HepG2 (cell line): ENCODE results near the gene ZDHHC16. TPM values are rescaled to one million over a fixed set of nuclear protein-coding genes. Genes with fewer than 3 reads are reported as not detected.

ENCODE experiments used
- BCL6 ChIP-seq: IDR thresholded peaks from 2 replicates; pipeline ENCODE4 v1.6.1; 2016; ENCODE audit warnings: missing genetic modification reagents, missing compliant biosample characterization
- ELF4 ChIP-seq: sonication (generic); formaldehyde crosslinking; IDR thresholded peaks from 2 replicates; pipeline ENCODE4 v1.5.0; 2020; ENCODE audit warnings: missing genetic modification reagents, mild to moderate bottlenecking, moderate library complexity, borderline replicate concordance
- HES4 ChIP-seq: sonication (generic); formaldehyde crosslinking; IDR thresholded peaks from 2 replicates; pipeline ENCODE4 v1.9.0; 2021; ENCODE audit warnings: mild to moderate bottlenecking, missing genetic modification reagents, borderline replicate concordance
- KAT2B ChIP-seq: fragments of 150-350 bp; IDR thresholded peaks from 2 replicates; pipeline ENCODE4 v1.6.1; 2014; ENCODE audit warnings: low read depth, low read length, borderline replicate concordance
- MAFK ChIP-seq, 2 experiments: IDR thresholded peaks in 1 of 2; conservative IDR thresholded peaks in 1 of 2; 2 replicates each; pipeline ENCODE4 v1.6.1; 2011; ENCODE audit warnings: improper control_type of control experiment in 2 of 2, low read length in 2 of 2
- MYC ChIP-seq: sonication (generic); formaldehyde crosslinking; IDR thresholded peaks from 2 replicates; pipeline ENCODE4 v1.9.0; 2021; ENCODE audit warnings: missing genetic modification reagents, borderline replicate concordance
- NFE2L2 ChIP-seq: fragments of 150-350 bp; IDR thresholded peaks from 2 replicates; pipeline ENCODE4 v1.6.1; 2014; ENCODE audit warnings: low read length
- NFYC ChIP-seq: IDR thresholded peaks from 2 replicates; pipeline ENCODE4 v1.6.1; 2016; ENCODE audit warnings: missing genetic modification reagents, missing compliant biosample characterization
- NR2F2 ChIP-seq: IDR thresholded peaks from 2 replicates; pipeline ENCODE4 v1.6.1; 2012; ENCODE audit warnings: low read depth, inconsistent platforms, borderline replicate concordance
- PLRG1 ChIP-seq: fragments of 450-650 bp; conservative IDR thresholded peaks from 2 replicates; pipeline ENCODE4 v1.6.1; 2016
- PPARG ChIP-seq: conservative IDR thresholded peaks from 2 replicates; pipeline ENCODE4 v1.6.1; 2016; ENCODE audit warnings: missing biosample characterization, missing genetic modification reagents
- REPIN1 ChIP-seq: sonication (generic); formaldehyde crosslinking; IDR thresholded peaks from 2 replicates; pipeline ENCODE4 v1.8.0; 2022; ENCODE audit warnings: missing genetic modification reagents, low read depth, mild to moderate bottlenecking, borderline replicate concordance
- REXO4 ChIP-seq: sonication (generic); formaldehyde crosslinking; IDR thresholded peaks from 2 replicates; pipeline ENCODE4 v1.8.0; 2022; ENCODE audit warnings: missing genetic modification reagents, mild to moderate bottlenecking, borderline replicate concordance
- RFX3 ChIP-seq: IDR thresholded peaks from 2 replicates; pipeline ENCODE4 v1.6.1; 2016; ENCODE audit warnings: missing biosample characterization, missing genetic modification reagents
- RXRB ChIP-seq: IDR thresholded peaks from 2 replicates; pipeline ENCODE4 v1.6.1; 2016; ENCODE audit warnings: borderline replicate concordance, missing genetic modification reagents, missing compliant biosample characterization
- TBX2 ChIP-seq: sonication (generic); formaldehyde crosslinking; IDR thresholded peaks from 2 replicates; pipeline ENCODE4 v1.5.0; 2020; ENCODE audit warnings: missing genetic modification reagents, mild to moderate bottlenecking, borderline replicate concordance
- ZNF225 ChIP-seq: sonication (generic); formaldehyde crosslinking; IDR thresholded peaks from 2 replicates; pipeline ENCODE4 v1.4.0; 2020; ENCODE audit warnings: mild to moderate bottlenecking, missing genetic modification reagents
- ZNF598 ChIP-seq: sonication (generic); formaldehyde crosslinking; IDR thresholded peaks from 2 replicates; pipeline ENCODE4 v1.5.1; 2020; ENCODE audit warnings: mild to moderate bottlenecking, missing genetic modification reagents, borderline replicate concordance
- ZNF652 ChIP-seq: IDR thresholded peaks from 2 replicates; pipeline ENCODE4 v1.6.1; 2016; ENCODE audit warnings: low read depth, borderline replicate concordance
- ZNF674 ChIP-seq: sonication (generic); formaldehyde crosslinking; IDR thresholded peaks from 2 replicates; pipeline ENCODE4 v1.5.0; 2020; ENCODE audit warnings: low read depth, mild to moderate bottlenecking, missing genetic modification reagents
- ZSCAN22 ChIP-seq: sonication (generic); formaldehyde crosslinking; IDR thresholded peaks from 2 replicates; pipeline ENCODE4 v1.4.0; 2020; ENCODE audit warnings: mild to moderate bottlenecking, missing genetic modification reagents
- polyA plus RNA-seq, 8 experiments: library from polyadenylated mRNA; depleted of rRNA in 3 of 8; stranded (reverse) in 7 of 8; unstranded in 1 of 8; fragments of >200 nt; fragmentation: Illumina TruSeq in 4 of 8; extraction: Trizol in 4 of 8; gene quantifications; 2 replicates each; pipeline versions ENCODE4 v1.2.1 to v1.2.3, GENCODE V29; 2011 to 2016; ENCODE audit warnings: low read depth in 4 of 8, missing spikeins in 1 of 8, mixed read lengths in 1 of 8; ENCODE audit not compliant: insufficient read depth in 1 of 8
- total RNA-seq, 5 experiments: library from RNA; depleted of rRNA; stranded (reverse); fragments of >200 nt; fragmentation: Illumina TruSeq; extraction: Trizol; gene quantifications; 2 replicates each; pipeline ENCODE4 v1.2.3, GENCODE V29; 2016; ENCODE audit warnings: low read depth in 1 of 5
- TF ChIP-seq, protein P1 (sequence below): IDR thresholded peaks from 2 replicates; pipeline ENCODE4 v1.6.1; 2018; ENCODE audit warnings: missing genetic modification reagents, mild to moderate bottlenecking, missing compliant biosample characterization
- TF ChIP-seq, protein P2 (sequence below): sonication (generic); formaldehyde crosslinking; conservative IDR thresholded peaks from 2 replicates; pipeline ENCODE4 v1.8.1; 2023; ENCODE audit warnings: missing genetic modification reagents
- TF ChIP-seq, protein P3 (sequence below): sonication (generic); formaldehyde crosslinking; IDR thresholded peaks from 2 replicates; pipeline ENCODE4 v1.9.0; 2022; ENCODE audit warnings: missing genetic modification reagents, mild to moderate bottlenecking, borderline replicate concordance

ZDHHC16 gene
- total and polyA plus RNA-seq, 2 of the 13 experiments (the other 11 are each of a cell fraction or from before 2014, with no cell fraction given) = 40.8 to 41.8 TPM

DNA sequence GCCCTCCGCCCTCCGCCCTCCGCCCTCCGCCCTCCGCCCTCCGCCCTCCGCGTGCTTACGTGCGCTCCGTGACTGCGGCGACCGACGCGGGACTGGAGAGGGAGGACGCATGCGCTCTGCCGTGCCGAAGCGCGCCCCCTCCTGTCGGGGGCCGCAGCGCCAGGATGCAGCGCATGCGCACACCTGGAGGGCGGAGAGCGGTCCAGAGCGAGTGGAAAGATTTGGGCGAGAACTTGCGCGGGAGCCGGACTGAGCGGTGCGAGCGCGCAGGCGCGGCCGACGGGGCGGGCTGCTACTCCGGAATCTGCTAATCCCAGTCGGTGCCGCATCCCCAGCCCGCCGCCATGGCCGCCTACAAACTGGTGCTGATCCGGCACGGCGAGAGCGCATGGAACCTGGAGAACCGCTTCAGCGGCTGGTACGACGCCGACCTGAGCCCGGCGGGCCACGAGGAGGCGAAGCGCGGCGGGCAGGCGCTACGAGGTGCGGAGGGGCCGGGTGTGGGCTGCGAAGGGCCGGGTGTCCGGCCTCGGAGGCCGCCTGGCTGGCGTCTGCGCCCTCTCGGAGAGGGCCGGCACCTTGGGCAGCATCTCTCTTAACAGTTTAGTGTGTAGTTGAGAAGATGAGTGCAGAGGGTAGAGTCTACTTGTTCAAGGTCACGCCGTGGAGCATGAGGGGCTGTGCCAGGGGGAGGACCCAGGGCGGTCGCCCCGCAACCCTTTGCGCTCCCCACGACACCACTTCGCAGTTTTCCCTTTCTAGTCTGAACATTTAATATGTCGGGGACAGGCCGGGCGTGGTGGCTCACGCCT lies 19.8 kb upstream of the ZDHHC16 start, which contains the start of gene PGAM1 (continued):
- TF ChIP-seq HES4 (CRISPR knock-in tag) (no peak), PLRG1 (no peak), ZNF225 (CRISPR knock-in tag) (no peak), ZSCAN22 (CRISPR knock-in tag) (no peak), REXO4 (no peak), ZNF652 (CRISPR knock-in tag) (no peak), MAFK (conservative IDR thresholded peaks at IDR 0.05 in 1 of 2, IDR thresholded peaks at IDR 0.05 in 1 of 2; ENCODE audit: low read length in 2 of 2) (no peak), ZNF598 (CRISPR knock-in tag) (no peak; the same call in 1 of the 2 replicates), NFE2L2 (no peak), KAT2B (no peak), MYC (CRISPR knock-in tag) (peak; percentile 72; the same call in 1 of the 2 replicates), BCL6 (CRISPR knock-in tag) (no peak), NR2F2 (no peak), RFX3 (no peak), ZNF674 (CRISPR knock-in tag) (no peak), ELF4 (CRISPR knock-in tag) (no peak), REPIN1 (CRISPR knock-in tag) (peak; percentile 51; the same call in 1 of the 2 replicates), TBX2 (CRISPR knock-in tag) (peak; percentile 77), NFYC (no peak), PPARG (CRISPR knock-in tag) (peak; percentile 23), RXRB (CRISPR knock-in tag) (peak; percentile 40; the same call in 1 of the 2 replicates)
- TF ChIP-seq, protein P1, sequence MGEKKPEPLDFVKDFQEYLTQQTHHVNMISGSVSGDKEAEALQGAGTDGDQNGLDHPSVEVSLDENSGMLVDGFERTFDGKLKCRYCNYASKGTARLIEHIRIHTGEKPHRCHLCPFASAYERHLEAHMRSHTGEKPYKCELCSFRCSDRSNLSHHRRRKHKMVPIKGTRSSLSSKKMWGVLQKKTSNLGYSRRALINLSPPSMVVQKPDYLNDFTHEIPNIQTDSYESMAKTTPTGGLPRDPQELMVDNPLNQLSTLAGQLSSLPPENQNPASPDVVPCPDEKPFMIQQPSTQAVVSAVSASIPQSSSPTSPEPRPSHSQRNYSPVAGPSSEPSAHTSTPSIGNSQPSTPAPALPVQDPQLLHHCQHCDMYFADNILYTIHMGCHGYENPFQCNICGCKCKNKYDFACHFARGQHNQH (CRISPR knock-in tag) = peak; percentile 65
- TF ChIP-seq, protein P2, sequence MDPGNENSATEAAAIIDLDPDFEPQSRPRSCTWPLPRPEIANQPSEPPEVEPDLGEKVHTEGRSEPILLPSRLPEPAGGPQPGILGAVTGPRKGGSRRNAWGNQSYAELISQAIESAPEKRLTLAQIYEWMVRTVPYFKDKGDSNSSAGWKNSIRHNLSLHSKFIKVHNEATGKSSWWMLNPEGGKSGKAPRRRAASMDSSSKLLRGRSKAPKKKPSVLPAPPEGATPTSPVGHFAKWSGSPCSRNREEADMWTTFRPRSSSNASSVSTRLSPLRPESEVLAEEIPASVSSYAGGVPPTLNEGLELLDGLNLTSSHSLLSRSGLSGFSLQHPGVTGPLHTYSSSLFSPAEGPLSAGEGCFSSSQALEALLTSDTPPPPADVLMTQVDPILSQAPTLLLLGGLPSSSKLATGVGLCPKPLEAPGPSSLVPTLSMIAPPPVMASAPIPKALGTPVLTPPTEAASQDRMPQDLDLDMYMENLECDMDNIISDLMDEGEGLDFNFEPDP = no peak
- TF ChIP-seq, protein P3, sequence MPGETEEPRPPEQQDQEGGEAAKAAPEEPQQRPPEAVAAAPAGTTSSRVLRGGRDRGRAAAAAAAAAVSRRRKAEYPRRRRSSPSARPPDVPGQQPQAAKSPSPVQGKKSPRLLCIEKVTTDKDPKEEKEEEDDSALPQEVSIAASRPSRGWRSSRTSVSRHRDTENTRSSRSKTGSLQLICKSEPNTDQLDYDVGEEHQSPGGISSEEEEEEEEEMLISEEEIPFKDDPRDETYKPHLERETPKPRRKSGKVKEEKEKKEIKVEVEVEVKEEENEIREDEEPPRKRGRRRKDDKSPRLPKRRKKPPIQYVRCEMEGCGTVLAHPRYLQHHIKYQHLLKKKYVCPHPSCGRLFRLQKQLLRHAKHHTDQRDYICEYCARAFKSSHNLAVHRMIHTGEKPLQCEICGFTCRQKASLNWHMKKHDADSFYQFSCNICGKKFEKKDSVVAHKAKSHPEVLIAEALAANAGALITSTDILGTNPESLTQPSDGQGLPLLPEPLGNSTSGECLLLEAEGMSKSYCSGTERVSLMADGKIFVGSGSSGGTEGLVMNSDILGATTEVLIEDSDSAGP (CRISPR knock-in tag) = peak; percentile 84
